HL-60/S4 treated with phorbol 12-myristate 13-acetate at 8.2 ng/mL for 4 days and 3 days (cell line): ENCODE measurements around the gene APBB1IP.
"Not testable (repeated sequence)": the region's sequence is repeated elsewhere in the genome, so short reads cannot be mapped to it uniquely, and the experiment has no call there.

Experiments
- in situ Hi-C: fragments of 300-500 bp; cut with MboI; formaldehyde crosslinking; loops from 2 replicates; pipeline ENCODE4 v1.15.0; 2022; ENCODE audit warnings: low sequenced_read_pairs

The APBB1IP gene

GRCh38 chr10:26550774-26551526 lies 112.8 kb downstream of the APBB1IP start:
- in situ Hi-C loops, result no loop called here

GRCh38 chr10:26554246-26554645 lies 116.1 kb downstream of the APBB1IP start:
- in situ Hi-C loops, result no loop called here

GRCh38 chr10:26555719-26556368 lies 117.7 kb downstream of the APBB1IP start:
- in situ Hi-C loops, result no loop called here

GRCh38 chr10:26556748-26557640 lies 118.9 kb downstream of the APBB1IP start:
- in situ Hi-C loops, result no loop called here

GRCh38 chr10:26557641-26558014 lies 119.5 kb downstream of the APBB1IP start:
- in situ Hi-C loops, result no loop called here

GRCh38 chr10:26566525-26567350 lies 128.6 kb downstream of the APBB1IP start:
- in situ Hi-C loops, result no loop called here

GRCh38 chr10:26567351-26567721 lies 129.2 kb downstream of the APBB1IP start:
- in situ Hi-C loops, result no loop called here

GRCh38 chr10:26571655-26572054 lies 133.5 kb downstream of the APBB1IP start:
- in situ Hi-C loops, result no loop called here

GRCh38 chr10:26573674-26574073 lies 135.5 kb downstream of the APBB1IP start:
- in situ Hi-C loops, result no loop called here

- in situ Hi-C loops, result no loop called here
These were observed 136.6 kb downstream of the APBB1IP start for GRCh38 chr10:26574783-26575182.

- in situ Hi-C loops, result not testable (repeated sequence)
These were observed 140.2 kb downstream of the APBB1IP start for GRCh38 chr10:26578371-26578770.

GRCh38 chr10:26579256-26580063 lies 141.3 kb downstream of the APBB1IP start:
- in situ Hi-C loops, result no loop called here

GRCh38 chr10:26586211-26586610 lies 148.1 kb downstream of the APBB1IP start:
- in situ Hi-C loops, result no loop called here

GRCh38 chr10:26588611-26589010 lies 150.5 kb downstream of the APBB1IP start:
- in situ Hi-C loops, result no loop called here

- in situ Hi-C loops, result not testable (repeated sequence)
These were observed 151.7 kb downstream of the APBB1IP start for GRCh38 chr10:26589813-26590212.

GRCh38 chr10:26593896-26594295 lies 155.8 kb downstream of the APBB1IP start:
- in situ Hi-C loops, result no loop called here

GRCh38 chr10:26603283-26603682 lies 165.1 kb downstream of the APBB1IP start:
- in situ Hi-C loops, result not testable (repeated sequence)

GRCh38 chr10:26604320-26605093 lies 166.4 kb downstream of the APBB1IP start:
- in situ Hi-C loops, result not testable (repeated sequence)

GRCh38 chr10:26606389-26606877 lies 168.3 kb downstream of the APBB1IP start:
- in situ Hi-C loops, result not testable (repeated sequence)
